ENCODE measurements around the gene PPP2R2B. TPM values are rescaled to one million over a fixed set of nuclear protein-coding genes. Genes with fewer than 3 reads are reported as not detected.

PPP2R2B gene
- total RNA-seq, 4 donors from 2014 or later = 1.2 to 2.9 (median 1.9) TPM

GRCh38 chr5:146794326-146795029 lies 84.1 kb downstream of the PPP2R2B start:
- H3K36me3 ChIP-seq = no peaks in the 10 kb centered on the region
- H3K27ac ChIP-seq = no peak overlapping the region
- no peak for DNase-seq
- no peaks in the 10 kb centered on the region for H3K27me3 ChIP-seq
- H3K4me3 ChIP-seq = no peak overlapping the region
- no peaks in the 10 kb centered on the region for H3K9me3 ChIP-seq
- no peaks in the 10 kb centered on the region for H3K4me1 ChIP-seq
- TF ChIP-seq, protein P1, sequence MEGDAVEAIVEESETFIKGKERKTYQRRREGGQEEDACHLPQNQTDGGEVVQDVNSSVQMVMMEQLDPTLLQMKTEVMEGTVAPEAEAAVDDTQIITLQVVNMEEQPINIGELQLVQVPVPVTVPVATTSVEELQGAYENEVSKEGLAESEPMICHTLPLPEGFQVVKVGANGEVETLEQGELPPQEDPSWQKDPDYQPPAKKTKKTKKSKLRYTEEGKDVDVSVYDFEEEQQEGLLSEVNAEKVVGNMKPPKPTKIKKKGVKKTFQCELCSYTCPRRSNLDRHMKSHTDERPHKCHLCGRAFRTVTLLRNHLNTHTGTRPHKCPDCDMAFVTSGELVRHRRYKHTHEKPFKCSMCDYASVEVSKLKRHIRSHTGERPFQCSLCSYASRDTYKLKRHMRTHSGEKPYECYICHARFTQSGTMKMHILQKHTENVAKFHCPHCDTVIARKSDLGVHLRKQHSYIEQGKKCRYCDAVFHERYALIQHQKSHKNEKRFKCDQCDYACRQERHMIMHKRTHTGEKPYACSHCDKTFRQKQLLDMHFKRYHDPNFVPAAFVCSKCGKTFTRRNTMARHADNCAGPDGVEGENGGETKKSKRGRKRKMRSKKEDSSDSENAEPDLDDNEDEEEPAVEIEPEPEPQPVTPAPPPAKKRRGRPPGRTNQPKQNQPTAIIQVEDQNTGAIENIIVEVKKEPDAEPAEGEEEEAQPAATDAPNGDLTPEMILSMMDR (IDR thresholded peaks at IDR 0.05) = no peak
- no peak for TF ChIP-seq POLR2A (IDR thresholded peaks at IDR 0.05)

- TF ChIP-seq, protein P1 (IDR thresholded peaks at IDR 0.05) = no peak
- TF ChIP-seq POLR2A (IDR thresholded peaks at IDR 0.05) = no peak
- no peak for DNase-seq
- no peaks in the 10 kb centered on the region for H3K36me3 ChIP-seq
These were observed 84.8 kb downstream of the PPP2R2B start for GRCh38 chr5:146793709-146794108.

GRCh38 chr5:146791471-146791870 lies 87.1 kb downstream of the PPP2R2B start:
- Histone ChIP-seq H3K4me1 (no peaks in the 10 kb centered on the region), H3K9me3 (no peaks in the 10 kb centered on the region), H3K27me3 (no peaks in the 10 kb centered on the region), H3K27ac (no peak overlapping the region), H3K36me3 (no peaks in the 10 kb centered on the region), H3K4me3 (no peak overlapping the region)
- DNase-seq = no peak
- TF ChIP-seq, protein P1 (IDR thresholded peaks at IDR 0.05) = no peak
- no peak for TF ChIP-seq POLR2A (IDR thresholded peaks at IDR 0.05)

More at GRCh38 chr5:146793709-146794108, 84.8 kb downstream of the PPP2R2B start:
- H3K4me1 ChIP-seq = no peaks in the 10 kb centered on the region
- H3K27me3 ChIP-seq = no peaks in the 10 kb centered on the region
- H3K9me3 ChIP-seq = no peaks in the 10 kb centered on the region
- H3K27ac ChIP-seq = no peak overlapping the region
- no peak overlapping the region for H3K4me3 ChIP-seq

DNA sequence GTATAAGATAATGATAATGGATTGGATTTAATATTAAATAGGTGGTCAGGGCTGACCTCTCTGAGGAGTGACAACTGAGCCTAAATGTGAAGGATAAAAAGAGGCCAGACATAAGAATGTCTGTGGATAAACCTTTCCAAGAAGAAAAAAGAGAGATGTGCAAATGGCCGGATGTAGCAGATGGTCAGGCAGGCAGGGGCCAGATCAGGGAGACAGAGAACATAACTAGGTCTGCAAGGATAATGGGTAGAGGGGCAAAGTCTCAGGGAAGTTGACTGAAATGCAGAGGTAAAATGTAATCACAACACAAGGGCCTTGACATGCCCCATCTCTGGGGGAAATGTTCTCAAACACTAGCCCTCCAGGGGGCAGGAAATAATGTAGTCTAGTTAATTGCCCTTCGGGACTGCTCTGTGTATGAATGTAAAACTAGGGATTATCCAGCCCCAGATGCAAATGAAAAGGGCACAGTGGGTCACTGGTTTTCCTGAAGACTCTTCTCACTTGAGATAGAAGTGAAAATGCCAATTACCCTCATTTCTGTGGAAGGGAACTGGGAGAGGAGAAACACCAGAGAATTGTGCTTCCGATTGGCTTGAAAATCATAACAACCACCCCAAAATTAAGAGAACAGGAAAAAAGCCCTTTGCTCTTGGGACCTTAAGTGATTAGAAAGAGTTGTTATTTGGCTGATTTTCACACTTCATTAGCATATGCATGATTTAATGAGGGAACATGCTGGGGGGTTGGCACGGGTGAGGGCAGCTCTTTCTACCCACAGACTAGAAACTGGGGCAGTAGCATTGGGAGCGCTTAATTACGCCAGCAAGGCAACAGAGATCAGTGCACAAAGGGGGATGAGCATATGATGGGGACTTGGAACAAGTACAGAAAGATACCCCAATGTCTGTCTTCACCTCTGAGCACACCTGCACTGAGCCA lies 88.6 kb downstream of the PPP2R2B start:
- Histone ChIP-seq H3K27ac (no peak overlapping the region), H3K4me3 (no peak overlapping the region), H3K4me1 (no peaks in the 10 kb centered on the region), H3K27me3 (no peaks in the 10 kb centered on the region), H3K9me3 (no peaks in the 10 kb centered on the region), H3K36me3 (no peaks in the 10 kb centered on the region)
- no peak for TF ChIP-seq POLR2A (IDR thresholded peaks at IDR 0.05)
- TF ChIP-seq, protein P1 (IDR thresholded peaks at IDR 0.05) = no peak
- DNase-seq = no peak

GRCh38 chr5:146788898-146789297 lies 89.7 kb downstream of the PPP2R2B start:
- Histone ChIP-seq H3K27ac (no peak overlapping the region), H3K4me1 (no peaks in the 10 kb centered on the region), H3K4me3 (no peak overlapping the region), H3K27me3 (no peaks in the 10 kb centered on the region), H3K9me3 (no peaks in the 10 kb centered on the region), H3K36me3 (no peaks in the 10 kb centered on the region)
- no peak for DNase-seq
- TF ChIP-seq, protein P1 (IDR thresholded peaks at IDR 0.05) = no peak
- TF ChIP-seq POLR2A (IDR thresholded peaks at IDR 0.05) = no peak

Measured in Peyer's patch (tissue), 4 donors.